IMR-90 (cell line): Measurements from ENCODE around the gene CACNA1D.

Experiments used
- BHLHE40 ChIP-seq: fragments of 150-350 bp; IDR thresholded peaks from 2 replicates; pipeline ENCODE4 v1.6.1; 2016; ENCODE audit warnings: mild to moderate bottlenecking, low read depth, low read length
- FOS ChIP-seq: fragments of 150-350 bp; IDR thresholded peaks from 2 replicates; pipeline ENCODE4 v1.6.1; 2016; ENCODE audit warnings: low read depth, low read length
- MAFK ChIP-seq: IDR thresholded peaks from 2 replicates; pipeline ENCODE4 v1.6.1; 2012; ENCODE audit warnings: low read depth, low read length, improper control_type of control experiment
- MAZ ChIP-seq: IDR thresholded peaks from 2 replicates; pipeline ENCODE4 v1.6.1; 2012; ENCODE audit warnings: low read depth, mild to moderate bottlenecking, low read length, improper control_type of control experiment, moderate library complexity, borderline replicate concordance
- MXI1 ChIP-seq: IDR thresholded peaks from 2 replicates; pipeline ENCODE4 v1.6.1; 2012; ENCODE audit warnings: low read depth, mild to moderate bottlenecking, low read length, moderate library complexity, borderline replicate concordance
- POLR2A ChIP-seq: IDR thresholded peaks from 2 replicates; pipeline ENCODE4 v1.6.1; 2012; ENCODE audit warnings: mild to moderate bottlenecking, low read depth, low read length
- RAD21 ChIP-seq: IDR thresholded peaks from 2 replicates; pipeline ENCODE4 v1.6.1; 2012; ENCODE audit warnings: low read length, improper control_type of control experiment
- RCOR1 ChIP-seq: IDR thresholded peaks from 2 replicates; pipeline ENCODE4 v1.6.1; 2012; ENCODE audit warnings: mild to moderate bottlenecking, low read length, improper control_type of control experiment; ENCODE audit not compliant: insufficient replicate concordance
- SMC3 ChIP-seq: fragments of 150-350 bp; IDR thresholded peaks from 2 replicates; pipeline ENCODE4 v1.6.1; 2016; ENCODE audit warnings: low read depth, mild to moderate bottlenecking, antibody characterized with exemption, low read length, moderate library complexity
- USF2 ChIP-seq: fragments of 150-350 bp; IDR thresholded peaks from 2 replicates; pipeline ENCODE4 v1.6.1; 2017; ENCODE audit warnings: mild to moderate bottlenecking, antibody characterized with exemption, low read length, low read depth
- TF ChIP-seq, protein P1 (sequence below): conservative IDR thresholded peaks from 2 replicates; pipeline ENCODE4 v1.5.1; 2012; ENCODE audit warnings: mild to moderate bottlenecking, low read depth, low read length, improper control_type of control experiment

- TF ChIP-seq SMC3 (no peak), POLR2A (no peak), BHLHE40 (no peak), RCOR1 (no peak), MAFK (no peak), FOS (no peak), MXI1 (no peak), USF2 (no peak), MAZ (no peak), RAD21 (no peak)
- TF ChIP-seq, protein P1, sequence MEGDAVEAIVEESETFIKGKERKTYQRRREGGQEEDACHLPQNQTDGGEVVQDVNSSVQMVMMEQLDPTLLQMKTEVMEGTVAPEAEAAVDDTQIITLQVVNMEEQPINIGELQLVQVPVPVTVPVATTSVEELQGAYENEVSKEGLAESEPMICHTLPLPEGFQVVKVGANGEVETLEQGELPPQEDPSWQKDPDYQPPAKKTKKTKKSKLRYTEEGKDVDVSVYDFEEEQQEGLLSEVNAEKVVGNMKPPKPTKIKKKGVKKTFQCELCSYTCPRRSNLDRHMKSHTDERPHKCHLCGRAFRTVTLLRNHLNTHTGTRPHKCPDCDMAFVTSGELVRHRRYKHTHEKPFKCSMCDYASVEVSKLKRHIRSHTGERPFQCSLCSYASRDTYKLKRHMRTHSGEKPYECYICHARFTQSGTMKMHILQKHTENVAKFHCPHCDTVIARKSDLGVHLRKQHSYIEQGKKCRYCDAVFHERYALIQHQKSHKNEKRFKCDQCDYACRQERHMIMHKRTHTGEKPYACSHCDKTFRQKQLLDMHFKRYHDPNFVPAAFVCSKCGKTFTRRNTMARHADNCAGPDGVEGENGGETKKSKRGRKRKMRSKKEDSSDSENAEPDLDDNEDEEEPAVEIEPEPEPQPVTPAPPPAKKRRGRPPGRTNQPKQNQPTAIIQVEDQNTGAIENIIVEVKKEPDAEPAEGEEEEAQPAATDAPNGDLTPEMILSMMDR: no peak
These were observed 88.8 kb downstream of the CACNA1D start for GRCh38 chr3:53583161-53583690.
